NCI-H748 (cell line): ENCODE results near the gene GALNT10.

Experiments used
- DNase-seq: peaks from one replicate; lab custom pipeline; 2025; ENCODE audit not compliant: unreplicated experiment; lab: John Stamatoyannopoulos, UW

Gene GALNT10

GRCh38 chr5:154287136-154287535 is 96.6 kb downstream of the GALNT10 start:
- DNase-seq, result no peak

- no peak for DNase-seq
Observed at GRCh38 chr5:154288145-154288544, 97.6 kb downstream of the GALNT10 start.

GRCh38 chr5:154291917-154292316 is 101.4 kb downstream of the GALNT10 start:
- DNase-seq, result no peak

GRCh38 chr5:154293219-154293618 is 102.7 kb downstream of the GALNT10 start:
- no peak for DNase-seq

- DNase-seq, result no peak
Observed at GRCh38 chr5:154295551-154295950, 105.0 kb downstream of the GALNT10 start.

- no peak for DNase-seq
Observed at GRCh38 chr5:154296525-154297159, 106.1 kb downstream of the GALNT10 start.

GRCh38 chr5:154298065-154298464 is 107.5 kb downstream of the GALNT10 start:
- no peak for DNase-seq

- DNase-seq, result no peak
Observed at GRCh38 chr5:154300207-154300883, 109.8 kb downstream of the GALNT10 start.

- no peak for DNase-seq
Observed at GRCh38 chr5:154301726-154302125, 111.2 kb downstream of the GALNT10 start.

GRCh38 chr5:154302161-154302560 is 111.6 kb downstream of the GALNT10 start:
- no peak for DNase-seq

- no peak for DNase-seq
Observed at GRCh38 chr5:154303133-154303532, 112.6 kb downstream of the GALNT10 start.

- no peak for DNase-seq
Observed at GRCh38 chr5:154308443-154309370, 118.2 kb downstream of the GALNT10 start.

GRCh38 chr5:154309371-154309745 is 118.8 kb downstream of the GALNT10 start:
- DNase-seq, result no peak

GRCh38 chr5:154309805-154310204 is 119.3 kb downstream of the GALNT10 start:
- DNase-seq, result no peak

- DNase-seq, result no peak
Observed at GRCh38 chr5:154311362-154311761, 120.8 kb downstream of the GALNT10 start.

- DNase-seq, result no peak
Observed at GRCh38 chr5:154312000-154312399, 121.5 kb downstream of the GALNT10 start.

GRCh38 chr5:154312576-154312975 is 122.0 kb downstream of the GALNT10 start:
- DNase-seq, result no peak

GRCh38 chr5:154313360-154314017 is 123.0 kb downstream of the GALNT10 start:
- no peak for DNase-seq

GRCh38 chr5:154315196-154315595 is 124.7 kb downstream of the GALNT10 start:
- no peak for DNase-seq

- DNase-seq, result no peak
Observed at GRCh38 chr5:154315756-154316155, 125.2 kb downstream of the GALNT10 start.

- no peak for DNase-seq
Observed at GRCh38 chr5:154316223-154316935, 125.8 kb downstream of the GALNT10 start.
